Measurements from ENCODE around the gene AGAP2. TPM values are rescaled to one million over a fixed set of nuclear protein-coding genes. Genes with fewer than 3 reads are reported as not detected.

Gene AGAP2
- total and polyA plus RNA-seq, 9 of the 15 experiments (the other 6 are each of a cell fraction or from before 2014, with no cell fraction given), result 0.04 to 0.77 (median 0.28) TPM; not detected in 1

GRCh38 chr12:57771873-57772428 lies 33.4 kb upstream of the AGAP2 start, which contains the start of gene METTL1 (continued):
- TF ChIP-seq ZMIZ1 (IDR thresholded peaks at IDR 0.05; ENCODE audit: low read depth in 2 of 2, low read length in 2 of 2) (no peak), CEBPG (CRISPR knock-in tag; IDR thresholded peaks at IDR 0.05) (no peak; the same call in 1 of the 2 replicates), CEBPG (tag; conservative IDR thresholded peaks at IDR 0.05 in 1 of 2, IDR thresholded peaks at IDR 0.05 in 1 of 2) (no peak), HCFC1 (IDR thresholded peaks at IDR 0.05; ENCODE audit: low read depth, low read length) (peak; percentile 84), ZNF444 (CRISPR knock-in tag; IDR thresholded peaks at IDR 0.05) (no peak), MIER1 (IDR thresholded peaks at IDR 0.05; ENCODE audit: low read depth) (no peak), SIN3B (IDR thresholded peaks at IDR 0.05; ENCODE audit: low read depth) (peak; percentile 96), SRSF9 (IDR thresholded peaks at IDR 0.05; ENCODE audit: borderline replicate concordance, low read depth, low read length) (no peak), HINFP (tag; conservative IDR thresholded peaks at IDR 0.05; ENCODE audit: low read depth) (no peak)
- TF ChIP-seq, protein P1, sequence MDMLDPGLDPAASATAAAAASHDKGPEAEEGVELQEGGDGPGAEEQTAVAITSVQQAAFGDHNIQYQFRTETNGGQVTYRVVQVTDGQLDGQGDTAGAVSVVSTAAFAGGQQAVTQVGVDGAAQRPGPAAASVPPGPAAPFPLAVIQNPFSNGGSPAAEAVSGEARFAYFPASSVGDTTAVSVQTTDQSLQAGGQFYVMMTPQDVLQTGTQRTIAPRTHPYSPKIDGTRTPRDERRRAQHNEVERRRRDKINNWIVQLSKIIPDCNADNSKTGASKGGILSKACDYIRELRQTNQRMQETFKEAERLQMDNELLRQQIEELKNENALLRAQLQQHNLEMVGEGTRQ (CRISPR knock-in tag; IDR thresholded peaks at IDR 0.05), result no peak
- TF ChIP-seq, protein P2, sequence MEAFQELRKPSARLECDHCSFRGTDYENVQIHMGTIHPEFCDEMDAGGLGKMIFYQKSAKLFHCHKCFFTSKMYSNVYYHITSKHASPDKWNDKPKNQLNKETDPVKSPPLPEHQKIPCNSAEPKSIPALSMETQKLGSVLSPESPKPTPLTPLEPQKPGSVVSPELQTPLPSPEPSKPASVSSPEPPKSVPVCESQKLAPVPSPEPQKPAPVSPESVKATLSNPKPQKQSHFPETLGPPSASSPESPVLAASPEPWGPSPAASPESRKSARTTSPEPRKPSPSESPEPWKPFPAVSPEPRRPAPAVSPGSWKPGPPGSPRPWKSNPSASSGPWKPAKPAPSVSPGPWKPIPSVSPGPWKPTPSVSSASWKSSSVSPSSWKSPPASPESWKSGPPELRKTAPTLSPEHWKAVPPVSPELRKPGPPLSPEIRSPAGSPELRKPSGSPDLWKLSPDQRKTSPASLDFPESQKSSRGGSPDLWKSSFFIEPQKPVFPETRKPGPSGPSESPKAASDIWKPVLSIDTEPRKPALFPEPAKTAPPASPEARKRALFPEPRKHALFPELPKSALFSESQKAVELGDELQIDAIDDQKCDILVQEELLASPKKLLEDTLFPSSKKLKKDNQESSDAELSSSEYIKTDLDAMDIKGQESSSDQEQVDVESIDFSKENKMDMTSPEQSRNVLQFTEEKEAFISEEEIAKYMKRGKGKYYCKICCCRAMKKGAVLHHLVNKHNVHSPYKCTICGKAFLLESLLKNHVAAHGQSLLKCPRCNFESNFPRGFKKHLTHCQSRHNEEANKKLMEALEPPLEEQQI (IDR thresholded peaks at IDR 0.05), result no peak
- TF ChIP-seq, protein P3, sequence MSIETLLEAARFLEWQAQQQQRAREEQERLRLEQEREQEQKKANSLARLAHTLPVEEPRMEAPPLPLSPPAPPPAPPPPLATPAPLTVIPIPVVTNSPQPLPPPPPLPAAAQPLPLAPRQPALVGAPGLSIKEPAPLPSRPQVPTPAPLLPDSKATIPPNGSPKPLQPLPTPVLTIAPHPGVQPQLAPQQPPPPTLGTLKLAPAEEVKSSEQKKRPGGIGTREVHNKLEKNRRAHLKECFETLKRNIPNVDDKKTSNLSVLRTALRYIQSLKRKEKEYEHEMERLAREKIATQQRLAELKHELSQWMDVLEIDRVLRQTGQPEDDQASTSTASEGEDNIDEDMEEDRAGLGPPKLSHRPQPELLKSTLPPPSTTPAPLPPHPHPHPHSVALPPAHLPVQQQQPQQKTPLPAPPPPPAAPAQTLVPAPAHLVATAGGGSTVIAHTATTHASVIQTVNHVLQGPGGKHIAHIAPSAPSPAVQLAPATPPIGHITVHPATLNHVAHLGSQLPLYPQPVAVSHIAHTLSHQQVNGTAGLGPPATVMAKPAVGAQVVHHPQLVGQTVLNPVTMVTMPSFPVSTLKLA (conservative IDR thresholded peaks at IDR 0.05), result peak; percentile 100
